WERI-Rb-1 (cell line): Measurements from ENCODE around the gene ADGRV1.

Experiments
- DNase-seq: peaks from one replicate; pipeline ENCODE4 v3.0.0-alpha.2; 2020
- H3K27ac ChIP-seq: fragments of 250-450 bp; sonication (Bioruptor Pico); 2 replicates; pipeline ENCODE4 v1.5.1; 2020; ENCODE audit warnings: mild to moderate bottlenecking, moderate library complexity
- H3K27me3 ChIP-seq: fragments of 250-450 bp; sonication (Bioruptor Pico); 2 replicates; pipeline ENCODE4 v1.5.1; 2021; ENCODE audit warnings: mild to moderate bottlenecking, low read depth, moderate library complexity; ENCODE audit not compliant: insufficient read depth, severe bottlenecking
- H3K36me3 ChIP-seq: fragments of 250-450 bp; sonication (Bioruptor Pico); 2 replicates; pipeline ENCODE4 v1.5.1; 2020; ENCODE audit warnings: mild to moderate bottlenecking, moderate library complexity
- H3K4me3 ChIP-seq: 2 replicates; pipeline ENCODE4 v1.5.1; 2011; ENCODE audit warnings: low read depth, mild to moderate bottlenecking, control low read depth, low read length
- H3K9me3 ChIP-seq: fragments of 250-450 bp; sonication (Bioruptor Pico); 2 replicates; pipeline ENCODE4 v1.5.1; 2021; ENCODE audit warnings: mild to moderate bottlenecking, moderate library complexity; ENCODE audit not compliant: severe bottlenecking
- TF ChIP-seq, protein P1 (sequence below): IDR thresholded peaks from 2 replicates; pipeline ENCODE4 v1.5.1; 2011; ENCODE audit warnings: low read depth, mild to moderate bottlenecking, control low read depth, inconsistent platforms, low read length

Gene ADGRV1

DNA sequence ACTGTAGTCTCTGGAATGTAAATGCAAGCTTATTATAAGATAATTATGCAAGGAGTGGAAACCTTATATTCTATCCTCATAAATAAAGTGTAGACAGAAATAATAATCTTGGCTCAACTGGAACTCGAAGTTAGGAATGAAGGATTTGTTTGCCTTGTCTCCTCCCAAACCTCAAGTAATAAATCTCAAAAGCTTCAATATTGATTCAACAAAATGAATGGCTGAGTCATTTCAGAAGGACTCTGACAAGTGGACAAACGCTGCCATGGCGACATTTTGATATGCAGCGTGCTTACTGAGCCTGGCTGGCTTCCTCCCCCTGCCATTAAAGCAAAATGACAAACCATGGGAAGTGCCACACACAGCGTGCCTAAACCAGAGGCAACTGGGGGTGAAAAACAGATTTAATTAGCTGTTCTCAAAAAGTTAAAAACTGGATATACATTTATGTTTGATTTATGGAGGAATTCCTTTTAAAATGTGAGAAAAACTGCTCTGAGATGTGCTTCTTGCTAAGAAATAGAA, 10.5 kb upstream of the ADGRV1 start:
- H3K9me3 ChIP-seq: no peaks in the 10 kb centered on the region
- H3K27ac ChIP-seq: no peak overlapping the region
- no peaks in the 10 kb centered on the region for H3K36me3 ChIP-seq
- no peak overlapping the region for H3K4me3 ChIP-seq
- no peaks in the 10 kb centered on the region for H3K27me3 ChIP-seq
- DNase-seq: no peak
- TF ChIP-seq, protein P1, sequence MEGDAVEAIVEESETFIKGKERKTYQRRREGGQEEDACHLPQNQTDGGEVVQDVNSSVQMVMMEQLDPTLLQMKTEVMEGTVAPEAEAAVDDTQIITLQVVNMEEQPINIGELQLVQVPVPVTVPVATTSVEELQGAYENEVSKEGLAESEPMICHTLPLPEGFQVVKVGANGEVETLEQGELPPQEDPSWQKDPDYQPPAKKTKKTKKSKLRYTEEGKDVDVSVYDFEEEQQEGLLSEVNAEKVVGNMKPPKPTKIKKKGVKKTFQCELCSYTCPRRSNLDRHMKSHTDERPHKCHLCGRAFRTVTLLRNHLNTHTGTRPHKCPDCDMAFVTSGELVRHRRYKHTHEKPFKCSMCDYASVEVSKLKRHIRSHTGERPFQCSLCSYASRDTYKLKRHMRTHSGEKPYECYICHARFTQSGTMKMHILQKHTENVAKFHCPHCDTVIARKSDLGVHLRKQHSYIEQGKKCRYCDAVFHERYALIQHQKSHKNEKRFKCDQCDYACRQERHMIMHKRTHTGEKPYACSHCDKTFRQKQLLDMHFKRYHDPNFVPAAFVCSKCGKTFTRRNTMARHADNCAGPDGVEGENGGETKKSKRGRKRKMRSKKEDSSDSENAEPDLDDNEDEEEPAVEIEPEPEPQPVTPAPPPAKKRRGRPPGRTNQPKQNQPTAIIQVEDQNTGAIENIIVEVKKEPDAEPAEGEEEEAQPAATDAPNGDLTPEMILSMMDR: no peak

DNA sequence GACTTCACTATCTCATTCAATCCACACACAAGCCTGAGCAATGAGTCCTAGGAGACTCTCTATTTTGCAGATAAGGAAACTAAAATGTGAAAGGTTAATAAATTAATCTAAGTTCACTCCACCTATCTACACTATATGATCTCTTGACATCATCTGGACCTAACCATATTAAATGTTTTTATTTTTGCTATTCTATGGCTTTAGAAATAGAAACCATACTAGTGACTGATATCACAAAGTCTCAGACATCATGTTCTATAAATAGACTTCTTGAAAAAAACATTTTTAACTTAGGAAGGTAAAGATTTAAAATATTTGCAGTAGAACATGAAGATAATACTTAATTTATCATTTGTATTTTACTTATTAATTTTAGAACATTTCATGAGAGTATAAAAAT, 9.4 kb upstream of the ADGRV1 start:
- Histone ChIP-seq H3K27ac (no peak overlapping the region), H3K36me3 (no peaks in the 10 kb centered on the region), H3K9me3 (no peaks in the 10 kb centered on the region), H3K4me3 (no peak overlapping the region), H3K27me3 (no peaks in the 10 kb centered on the region)
- no peak for DNase-seq
- TF ChIP-seq, protein P1: no peak

DNA sequence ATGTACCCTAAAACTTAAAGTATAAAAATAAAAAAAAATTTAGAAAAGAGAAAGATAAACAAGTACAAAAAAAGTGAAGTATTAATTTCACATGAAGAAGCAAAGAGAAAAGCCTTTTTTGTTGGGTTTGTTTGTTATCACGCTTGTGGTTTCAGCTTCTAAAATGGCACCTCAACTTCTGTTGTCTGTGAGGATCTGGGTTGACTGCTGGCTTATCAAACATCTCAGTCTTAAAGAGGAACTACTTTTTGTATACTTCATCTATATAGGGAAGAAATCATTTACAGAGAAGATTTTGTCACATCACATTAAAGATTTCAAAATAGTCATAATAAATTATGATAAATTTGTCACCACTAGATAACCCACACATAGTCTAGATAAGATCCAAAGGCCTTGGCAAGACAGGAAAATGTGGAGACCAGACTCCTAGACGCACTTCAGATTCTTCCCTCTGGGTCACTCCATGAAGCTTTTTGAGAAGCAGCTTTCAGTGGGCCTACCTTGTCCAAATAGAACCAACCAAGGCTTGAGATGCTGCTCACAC, 8.8 kb upstream of the ADGRV1 start:
- Histone ChIP-seq H3K36me3 (no peaks in the 10 kb centered on the region), H3K9me3 (no peaks in the 10 kb centered on the region), H3K4me3 (no peak overlapping the region), H3K27me3 (no peaks in the 10 kb centered on the region), H3K27ac (no peak overlapping the region)
- no peak for DNase-seq
- TF ChIP-seq, protein P1: no peak

DNA sequence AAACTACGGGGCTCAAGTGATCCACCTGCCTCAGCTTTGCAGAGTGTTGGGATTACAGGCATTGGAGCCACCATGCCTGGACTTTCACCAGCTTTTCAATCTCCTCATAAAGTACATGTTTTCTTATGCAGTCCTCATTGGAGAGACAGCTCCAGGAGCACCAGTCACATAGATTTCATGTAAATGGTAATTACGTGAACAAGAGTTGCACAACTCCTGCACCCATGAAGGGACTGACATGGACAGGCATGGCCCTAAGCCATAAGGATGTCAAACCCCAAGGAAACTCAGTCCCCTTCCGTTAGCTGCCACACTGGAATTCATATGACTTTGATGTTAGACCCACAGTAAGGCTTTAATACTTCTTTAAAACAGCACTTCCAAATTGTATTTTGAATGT, 7.6 kb upstream of the ADGRV1 start:
- no peak overlapping the region for H3K4me3 ChIP-seq
- no peaks in the 10 kb centered on the region for H3K36me3 ChIP-seq
- no peak for DNase-seq
- H3K27me3 ChIP-seq: no peaks in the 10 kb centered on the region
- TF ChIP-seq, protein P1: no peak
- H3K27ac ChIP-seq: no peak overlapping the region
- no peaks in the 10 kb centered on the region for H3K9me3 ChIP-seq

DNA sequence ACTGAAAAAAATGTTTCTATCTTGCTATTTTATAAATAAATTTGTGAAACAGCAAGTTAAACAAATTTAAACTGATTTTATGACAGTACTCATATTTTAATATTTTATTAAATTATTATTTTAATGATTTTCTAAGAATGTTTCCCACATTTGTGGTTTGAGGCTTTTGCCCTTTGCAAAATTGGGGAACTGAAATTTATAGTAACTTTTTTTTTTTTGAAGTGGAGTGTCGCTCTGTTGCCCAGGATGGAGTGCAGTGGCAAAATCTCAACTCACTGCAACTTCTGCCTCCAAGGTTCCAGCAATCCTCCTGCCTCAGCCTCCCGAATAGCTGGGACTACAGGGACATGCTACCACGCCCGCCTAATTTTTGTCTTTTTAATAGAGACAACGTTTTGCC, 7.2 kb upstream of the ADGRV1 start:
- no peaks in the 10 kb centered on the region for H3K36me3 ChIP-seq
- H3K27ac ChIP-seq: no peak overlapping the region
- H3K4me3 ChIP-seq: no peak overlapping the region
- TF ChIP-seq, protein P1: no peak
- H3K9me3 ChIP-seq: no peaks in the 10 kb centered on the region
- H3K27me3 ChIP-seq: no peaks in the 10 kb centered on the region
- no peak for DNase-seq

DNA sequence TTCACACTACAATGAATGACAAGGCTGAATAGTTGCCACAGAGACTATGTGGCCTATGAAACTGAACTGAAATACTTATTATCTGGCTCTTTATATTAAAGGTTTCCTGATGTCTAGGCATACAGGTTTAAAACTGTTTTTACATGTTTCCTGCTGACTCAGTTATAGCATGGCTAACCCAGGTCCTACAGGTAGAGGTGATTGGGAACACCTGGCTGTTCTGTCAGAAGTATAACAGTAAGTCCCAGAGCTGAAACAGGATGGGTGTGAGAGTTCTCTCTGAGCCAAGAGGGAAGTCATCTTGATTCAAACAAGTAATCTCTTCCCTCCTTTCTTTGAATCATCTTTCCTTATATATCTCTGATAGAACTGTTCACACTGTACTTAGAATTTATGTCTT, 4.9 kb upstream of the ADGRV1 start:
- Histone ChIP-seq H3K27ac (no peak overlapping the region), H3K9me3 (no peaks in the 10 kb centered on the region), H3K4me3 (no peak overlapping the region), H3K36me3 (no peaks in the 10 kb centered on the region; the same call in 1 of the 2 replicates), H3K27me3 (no peaks in the 10 kb centered on the region)
- DNase-seq: no peak
- TF ChIP-seq, protein P1: no peak
